Esophagus squamous epithelium (tissue), 4 donors: Measurements from ENCODE around the gene ADAM19.

ENCODE experiments used
- POLR2A ChIP-seq, 4 donors: fragments of 450-650 bp; IDR thresholded peaks; one replicate each; pipeline ENCODE4 v1.6.1; 2017; ENCODE audit warnings: antibody characterized with exemption in 4 of 4, mild to moderate bottlenecking in 4 of 4, moderate library complexity in 3 of 4
- TF ChIP-seq, protein P1 (sequence below), 6 experiments: fragments of 450-650 bp in 4 of 6; fragments of 200-600 bp in 2 of 6; sonication (generic) in 2 of 6; IDR thresholded peaks; one replicate each; pipeline ENCODE4 v1.5.1; 2016 to 2019; ENCODE audit warnings: antibody characterized with exemption in 6 of 6, mild to moderate bottlenecking in 4 of 6, moderate library complexity in 4 of 6

DNA sequence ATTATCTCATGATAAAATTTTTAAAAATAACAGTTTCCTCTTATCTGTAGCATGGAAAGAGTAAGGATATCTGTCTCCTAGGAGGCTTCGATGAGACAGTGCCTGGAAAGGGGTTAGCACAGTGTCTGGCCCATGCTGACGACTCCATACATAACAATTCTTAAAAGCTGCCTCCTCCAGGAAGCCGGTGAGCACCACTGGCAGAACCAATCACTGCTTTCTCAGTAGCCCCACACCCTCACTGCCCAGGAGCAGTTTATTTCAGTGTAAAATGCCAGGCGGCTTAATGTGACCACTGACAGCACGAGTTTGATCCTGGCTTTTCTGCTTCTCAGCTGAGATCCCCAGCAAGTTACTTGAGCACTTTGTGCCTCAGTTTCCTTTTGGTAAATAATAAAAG, 116.7 kb downstream of the ADAM19 start:
- TF ChIP-seq, protein P1, sequence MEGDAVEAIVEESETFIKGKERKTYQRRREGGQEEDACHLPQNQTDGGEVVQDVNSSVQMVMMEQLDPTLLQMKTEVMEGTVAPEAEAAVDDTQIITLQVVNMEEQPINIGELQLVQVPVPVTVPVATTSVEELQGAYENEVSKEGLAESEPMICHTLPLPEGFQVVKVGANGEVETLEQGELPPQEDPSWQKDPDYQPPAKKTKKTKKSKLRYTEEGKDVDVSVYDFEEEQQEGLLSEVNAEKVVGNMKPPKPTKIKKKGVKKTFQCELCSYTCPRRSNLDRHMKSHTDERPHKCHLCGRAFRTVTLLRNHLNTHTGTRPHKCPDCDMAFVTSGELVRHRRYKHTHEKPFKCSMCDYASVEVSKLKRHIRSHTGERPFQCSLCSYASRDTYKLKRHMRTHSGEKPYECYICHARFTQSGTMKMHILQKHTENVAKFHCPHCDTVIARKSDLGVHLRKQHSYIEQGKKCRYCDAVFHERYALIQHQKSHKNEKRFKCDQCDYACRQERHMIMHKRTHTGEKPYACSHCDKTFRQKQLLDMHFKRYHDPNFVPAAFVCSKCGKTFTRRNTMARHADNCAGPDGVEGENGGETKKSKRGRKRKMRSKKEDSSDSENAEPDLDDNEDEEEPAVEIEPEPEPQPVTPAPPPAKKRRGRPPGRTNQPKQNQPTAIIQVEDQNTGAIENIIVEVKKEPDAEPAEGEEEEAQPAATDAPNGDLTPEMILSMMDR (IDR thresholded peaks at IDR 0.05) = no peak
- no peak for TF ChIP-seq POLR2A (IDR thresholded peaks at IDR 0.05)
